Inflammatory macrophage treated with lipopolysaccharide for 1 hour (primary cell): Measurements from ENCODE around the gene MYO7B.
"Not testable (repeated sequence)": the region's sequence is repeated elsewhere in the genome, so short reads cannot be mapped to it uniquely, and the experiment has no call there.

Source experiments
- DNase-seq, 2 donors: peaks; one replicate each; pipeline ENCODE4 v3.0.0-alpha.2; 2020 to 2022

MYO7B gene

DNA sequence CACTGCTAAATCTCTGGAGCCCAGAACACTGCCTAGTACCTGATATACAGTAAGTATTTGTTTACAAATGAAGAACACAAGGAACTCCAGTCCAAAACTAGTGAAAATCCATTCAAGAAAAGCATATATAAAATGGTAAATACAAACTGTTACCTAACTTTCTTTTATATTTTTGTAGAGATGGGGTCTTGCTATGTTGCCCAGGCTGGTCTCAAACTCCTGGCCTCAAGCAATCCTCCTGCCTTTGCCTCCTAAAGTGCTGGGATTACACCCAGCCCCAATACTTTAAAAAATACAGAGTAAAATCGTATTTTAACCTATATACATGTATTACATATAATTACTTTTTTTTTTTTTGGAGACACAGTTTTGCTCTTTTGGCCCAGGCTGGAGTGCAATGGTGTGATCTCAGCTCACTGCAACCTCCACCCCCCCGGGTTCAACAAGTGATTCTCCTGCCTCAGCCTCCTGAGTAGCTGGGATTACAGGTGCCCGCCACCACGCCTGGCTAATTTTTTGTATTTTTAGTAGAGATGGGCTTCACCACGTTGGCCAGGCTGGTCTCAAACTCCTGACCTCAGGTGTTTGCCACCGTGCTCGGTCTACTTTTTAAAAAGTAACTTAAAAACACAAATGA, 11.2 kb upstream of the MYO7B start:
- not testable (repeated sequence) for DNase-seq

DNA sequence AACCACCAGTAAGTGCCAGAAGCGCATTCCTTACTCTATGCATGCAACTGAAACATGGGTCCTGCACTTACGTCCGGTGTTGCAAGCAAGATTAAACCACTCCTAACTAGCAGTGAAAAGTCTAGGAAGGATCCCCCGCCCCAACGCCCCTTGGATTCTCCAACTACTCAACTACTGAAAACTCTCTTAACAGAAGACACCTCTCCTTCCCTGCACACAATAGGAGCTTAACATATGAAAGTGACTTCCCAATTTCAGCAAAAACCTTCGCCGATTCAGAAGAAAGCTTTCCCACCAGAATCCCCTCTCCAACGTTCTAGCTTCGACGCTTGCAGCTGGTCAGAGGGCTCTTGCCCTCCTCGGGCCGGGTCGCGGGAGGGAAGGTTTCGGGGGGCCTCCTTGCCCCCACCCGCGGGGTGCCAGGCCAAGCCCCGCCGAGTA, 9.8 kb upstream of the MYO7B start:
- peak in 1 of 2 donors; percentile 22 for DNase-seq

DNA sequence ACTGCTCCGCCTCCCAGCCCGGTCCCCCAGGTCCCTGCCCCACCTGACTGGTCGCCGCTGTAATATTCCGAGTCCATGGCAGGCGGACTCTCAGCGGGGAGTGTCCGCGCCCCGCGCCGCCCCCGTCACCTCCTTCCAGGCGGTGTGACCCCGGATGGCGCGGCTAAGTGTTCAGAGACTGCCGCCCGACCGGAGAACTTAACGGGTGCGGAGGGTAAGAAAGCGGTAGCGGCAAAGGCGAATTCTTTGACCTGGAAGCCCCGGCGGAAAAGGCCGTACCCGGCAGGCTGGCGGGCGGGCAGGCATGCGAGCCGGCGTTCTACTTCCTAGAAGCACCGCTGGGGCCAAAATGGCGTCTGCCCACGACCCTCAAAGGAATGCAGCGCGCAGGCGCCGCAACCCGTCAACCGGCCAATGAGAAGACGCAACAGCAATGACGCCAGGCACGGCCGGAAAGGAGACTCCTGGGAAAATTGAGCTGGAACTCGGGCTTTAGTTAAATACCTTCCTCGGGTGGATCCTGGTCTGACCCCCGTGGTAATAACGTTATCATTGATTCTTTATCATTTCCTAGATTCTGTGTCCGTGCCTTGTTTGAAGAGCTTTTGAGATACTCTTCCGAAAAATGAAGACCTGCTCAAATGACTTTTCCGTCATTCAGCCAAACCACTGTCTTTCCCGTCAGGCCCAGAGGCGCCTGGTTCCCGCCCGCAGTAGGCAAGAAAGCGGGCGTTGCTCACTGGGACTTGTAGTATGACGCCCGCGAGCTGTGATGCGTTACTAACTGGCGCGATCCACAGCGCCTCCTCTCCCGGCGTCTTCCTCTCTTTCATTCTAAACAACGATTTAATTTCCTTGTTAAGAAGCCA, 9.1 kb upstream of the MYO7B start, which contains the start of gene IWS1:
Gene IWS1, minus strand, starts transcription at position 358 of the 869 bp plus-strand sequence. Its CDS starts 281 bp downstream, at position 77.
- peak; percentile 95 to 96 for DNase-seq

DNA sequence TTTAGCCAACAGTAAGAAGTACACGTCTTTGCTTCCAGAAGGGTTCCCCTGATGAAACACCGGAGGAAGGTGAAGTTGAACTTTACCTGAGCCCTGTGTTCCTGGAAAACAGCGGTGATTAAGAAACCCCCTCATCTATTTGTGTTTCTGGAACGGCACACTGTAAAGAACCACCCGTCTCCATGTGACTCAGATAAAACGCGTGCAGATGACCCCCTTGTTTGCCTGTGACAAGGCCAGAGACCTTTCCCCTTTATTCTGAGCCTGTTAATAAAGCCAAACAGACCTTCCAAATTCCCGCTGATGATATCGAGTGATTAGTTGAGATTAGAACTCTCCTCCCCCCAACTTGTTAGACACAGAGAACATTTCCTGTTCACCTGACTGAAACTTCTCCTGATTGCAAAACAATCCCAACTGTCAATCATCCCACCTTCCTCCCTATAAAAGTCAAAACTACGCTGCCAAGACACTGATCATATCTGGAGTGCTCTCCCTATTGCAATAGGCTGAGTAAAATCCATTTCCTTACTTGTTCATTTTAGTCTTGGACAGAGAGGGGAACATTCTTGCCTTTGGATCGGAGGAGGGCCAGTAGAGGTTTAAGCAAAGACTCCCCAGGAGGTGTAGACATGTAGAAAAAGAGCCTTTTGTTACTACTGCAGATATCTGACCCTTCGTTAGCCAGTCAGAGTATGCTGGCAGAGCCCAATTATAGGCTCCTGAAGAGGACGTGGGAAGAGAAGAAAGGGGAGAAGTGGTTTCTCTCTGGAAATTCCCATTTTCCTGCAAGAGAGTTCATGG, 8.3 kb upstream of the MYO7B start:
- peak in 1 of 2 donors; percentile 19 for DNase-seq

DNA sequence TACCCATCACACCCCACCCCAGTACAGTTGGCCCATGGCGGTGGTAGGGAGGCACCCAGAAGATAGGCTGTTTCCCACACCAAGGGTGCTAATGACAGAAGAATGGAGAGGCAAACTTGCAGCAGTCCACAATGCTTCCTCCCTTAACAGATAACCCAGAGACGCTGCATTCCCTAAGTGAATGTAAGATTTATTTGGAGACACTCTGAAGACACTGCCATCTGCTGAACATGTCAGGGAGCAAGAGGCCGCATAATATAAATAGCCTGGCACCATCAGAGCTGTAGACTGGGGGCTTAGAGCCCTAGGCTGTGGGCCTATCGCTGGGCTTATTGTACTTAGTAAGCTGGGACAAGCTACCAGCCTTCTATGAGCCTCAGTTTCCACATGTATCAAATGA, 7.0 kb upstream of the MYO7B start:
- DNase-seq, result no peak

DNA sequence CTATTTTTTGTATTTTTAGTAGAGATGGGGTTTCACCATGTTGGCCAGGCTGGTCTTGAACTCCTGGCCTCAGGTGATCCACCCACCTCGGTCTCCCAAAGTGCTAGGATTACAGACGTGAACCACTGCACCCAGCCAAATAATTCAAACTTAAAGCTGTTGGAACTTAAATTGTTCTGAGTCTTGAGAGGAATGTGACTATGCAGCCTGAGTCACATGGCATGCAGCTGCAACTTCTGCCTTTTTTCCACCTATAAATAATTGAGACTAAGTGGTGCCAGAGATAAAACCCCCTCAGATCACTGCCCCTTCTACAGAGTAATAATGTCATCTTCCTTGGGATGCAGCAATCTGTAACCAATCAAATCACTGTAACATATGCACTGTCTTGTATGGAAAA, 6.1 kb upstream of the MYO7B start:
- not testable (repeated sequence) for DNase-seq

DNA sequence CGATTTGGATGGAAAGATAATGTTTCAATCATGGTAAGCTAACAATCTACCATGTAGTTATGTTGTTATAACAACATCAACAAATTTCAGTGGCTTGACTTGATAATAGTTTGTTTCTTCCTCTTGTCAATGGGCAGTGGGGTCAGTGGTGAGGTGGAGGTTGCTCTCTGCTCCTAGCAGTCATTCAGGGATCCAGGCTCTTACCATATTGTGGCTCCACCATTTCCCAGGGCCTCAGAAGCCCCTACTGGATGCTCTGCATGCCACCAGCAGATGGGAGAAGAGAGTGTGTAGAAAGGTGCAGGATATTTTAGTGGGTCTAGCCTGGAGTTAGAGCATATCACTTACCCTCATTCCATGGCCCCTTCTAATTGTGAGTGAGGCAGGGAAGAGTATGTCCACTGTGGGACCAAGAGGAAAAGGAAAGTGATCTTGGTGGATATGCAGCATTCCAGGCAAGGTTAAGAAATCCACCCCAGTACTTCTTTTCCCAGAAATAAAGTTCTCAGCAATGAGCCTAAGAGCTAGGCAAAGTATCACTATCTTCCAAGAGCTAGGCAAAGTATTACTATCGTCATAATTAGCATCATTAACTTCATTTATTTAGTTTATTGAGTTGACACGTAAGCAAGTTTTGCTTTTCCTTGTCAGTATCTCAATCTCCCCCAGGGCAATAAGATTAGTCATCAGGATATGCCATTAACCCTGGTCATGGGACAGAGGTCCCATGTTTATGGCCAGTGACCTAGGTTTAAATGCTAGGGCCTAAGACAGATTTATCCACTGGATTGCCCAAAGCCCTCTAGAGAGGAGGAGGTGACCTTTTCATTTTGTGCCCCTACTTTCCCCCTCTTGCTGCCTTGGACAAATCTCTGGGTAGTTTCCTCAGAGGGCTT, 5.0 kb upstream of the MYO7B start:
- DNase-seq, result no peak

DNA sequence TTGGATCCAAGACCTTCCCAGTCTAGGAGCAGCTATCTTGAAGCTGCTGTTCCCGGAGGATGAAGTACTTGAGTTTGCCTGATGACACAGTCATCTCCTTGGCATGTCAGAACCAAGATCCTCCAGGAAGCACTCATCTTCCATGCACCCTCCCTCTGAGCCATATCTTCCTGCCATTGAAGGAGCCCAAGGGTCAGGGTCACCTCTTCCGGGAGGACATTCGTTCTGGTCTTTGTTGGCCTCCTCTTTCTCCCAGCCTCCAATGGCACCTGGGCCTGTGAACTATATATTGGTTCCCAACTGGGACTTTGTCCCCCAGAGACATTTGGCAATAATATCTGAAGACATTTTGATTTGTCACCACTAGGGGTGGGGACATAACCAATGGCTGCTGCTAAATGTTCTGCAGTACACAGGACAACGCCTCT, 4.2 kb upstream of the MYO7B start:
- no peak for DNase-seq

DNA sequence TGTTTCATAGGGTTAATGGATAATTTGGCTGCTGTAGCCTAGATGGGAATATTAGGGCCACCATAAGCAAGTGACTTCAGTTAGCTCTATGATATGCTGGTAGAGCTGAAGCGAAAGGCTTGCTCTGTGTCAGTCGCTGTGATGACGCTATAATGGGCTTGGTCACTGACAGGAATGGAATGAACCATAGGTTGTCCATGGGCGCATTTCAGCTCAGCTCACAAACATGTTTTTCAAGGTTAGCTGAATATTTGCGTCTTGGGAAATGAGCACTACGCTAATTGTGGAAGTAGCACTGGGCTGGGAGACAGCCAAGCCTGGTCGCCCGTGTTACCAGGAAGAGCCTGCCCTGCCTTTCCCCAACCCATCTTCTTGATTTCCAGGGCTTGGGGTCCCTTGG, 3.2 kb upstream of the MYO7B start:
- no peak for DNase-seq

DNA sequence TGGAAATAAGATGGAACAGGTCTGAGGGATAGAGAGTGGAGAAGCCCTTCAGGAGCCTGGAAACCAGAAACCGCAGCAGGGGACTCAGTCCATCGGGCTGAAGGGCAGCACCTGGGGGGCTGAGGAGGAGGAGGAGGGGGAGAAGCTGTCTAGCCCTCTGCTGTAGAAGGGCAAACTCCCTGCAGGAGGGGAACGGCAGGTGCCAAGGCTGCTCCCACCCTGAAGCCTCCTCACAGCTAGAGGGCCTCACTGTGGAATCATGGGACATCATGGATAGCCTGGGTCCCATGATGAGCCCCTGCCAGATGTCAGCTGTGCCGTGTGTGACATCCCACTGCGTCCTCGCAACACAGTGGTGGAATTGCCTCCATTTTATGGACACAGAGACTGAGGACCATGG, 435 bp downstream of the MYO7B start:
- DNase-seq, result no peak

DNA sequence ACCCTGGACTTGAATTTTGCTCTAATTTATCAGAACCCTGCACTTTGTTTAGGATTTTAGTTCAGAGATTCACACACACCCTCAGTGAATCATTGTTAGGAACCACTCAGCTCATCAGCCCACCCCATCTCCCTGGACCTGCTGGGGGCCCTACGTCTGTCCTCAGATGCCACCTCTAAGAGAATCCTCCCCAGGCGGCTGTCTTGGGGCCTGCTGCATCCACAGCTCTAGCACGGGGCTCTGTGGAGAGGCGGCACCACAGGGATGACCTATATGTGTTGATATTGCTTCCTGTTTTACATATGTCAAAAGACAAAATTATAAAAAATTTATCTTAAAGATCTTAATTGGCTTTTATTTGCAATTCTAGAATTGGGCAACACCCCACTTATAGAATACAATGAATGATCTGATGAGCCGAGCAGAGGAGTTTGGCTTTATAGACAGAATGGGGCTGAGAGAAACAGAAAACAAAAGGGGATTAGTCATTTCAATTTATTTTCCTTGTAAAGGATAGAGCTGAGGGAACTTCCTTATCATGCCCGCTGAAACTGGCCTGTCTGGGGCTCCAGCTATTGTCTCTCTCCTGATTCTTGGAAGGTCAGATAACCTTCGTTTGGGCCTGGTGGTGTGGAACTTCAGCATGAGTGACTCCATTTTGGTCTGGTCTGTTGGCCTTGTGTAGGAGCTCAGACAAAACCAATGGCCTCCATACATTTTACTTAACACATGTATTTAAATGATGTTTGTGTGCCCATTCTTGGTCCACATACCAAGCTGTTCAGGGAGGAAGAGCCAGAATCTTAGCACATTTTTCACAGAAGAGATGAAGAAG, 1.4 kb downstream of the MYO7B start:
- DNase-seq, result no peak

DNA sequence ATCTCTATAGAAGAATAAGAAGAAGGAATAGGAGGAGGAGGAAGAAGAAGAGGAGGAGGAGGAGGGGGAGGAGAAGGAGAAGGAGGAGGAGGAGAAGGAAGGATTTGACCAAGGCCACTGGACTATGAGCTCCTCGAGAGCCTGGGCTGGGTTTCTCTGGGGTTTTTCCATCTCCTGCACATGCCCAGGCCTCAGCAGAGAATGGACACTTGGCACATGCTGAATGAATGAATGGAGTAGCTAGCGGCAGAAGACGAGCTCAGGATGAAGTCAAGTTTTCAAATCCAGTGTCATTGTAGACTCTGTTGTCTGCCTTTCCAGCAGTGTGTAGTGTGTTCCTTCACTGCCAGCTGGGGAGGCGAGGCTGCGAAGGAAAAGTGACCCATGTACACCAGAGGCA, 2.2 kb downstream of the MYO7B start:
- no peak for DNase-seq

DNA sequence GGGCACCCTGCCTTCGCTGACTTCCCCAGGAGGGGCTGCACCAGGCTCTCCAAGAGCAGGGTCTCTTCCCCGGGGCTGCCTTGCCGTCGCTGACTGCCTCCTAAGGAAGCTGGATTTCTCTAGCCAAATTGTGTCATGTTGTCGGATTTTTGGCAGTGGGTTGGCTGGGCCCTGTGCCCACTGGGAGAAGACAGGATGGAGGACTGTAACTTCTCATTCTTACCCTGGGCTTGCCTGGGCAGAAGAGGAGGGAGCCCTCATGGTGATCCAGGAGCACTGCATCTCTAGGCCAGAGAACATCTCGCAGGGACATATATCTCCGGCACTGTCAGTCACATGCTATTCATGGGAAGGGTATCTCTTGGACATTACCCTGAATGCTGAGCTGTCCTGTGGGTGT, 6.3 kb downstream of the MYO7B start:
- DNase-seq, result no peak

DNA sequence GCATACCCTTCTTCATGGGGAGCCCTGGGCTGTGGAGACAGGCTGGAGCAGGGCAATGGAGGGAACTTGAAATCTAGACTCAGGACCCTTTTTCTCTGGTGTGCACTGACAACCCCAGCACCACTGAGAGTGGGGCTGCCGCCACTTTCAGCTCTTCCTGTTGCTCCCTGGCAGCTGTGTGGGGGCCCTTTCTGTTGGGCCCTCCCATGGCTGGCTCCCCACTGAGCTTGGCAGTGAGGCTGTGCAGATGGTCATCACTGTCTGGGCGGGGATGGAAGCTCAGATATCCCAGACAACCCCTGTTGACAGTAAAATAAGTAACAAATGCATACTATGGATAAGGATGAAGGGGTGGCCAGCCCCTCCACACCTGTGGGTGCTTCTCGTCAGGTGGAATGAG, 6.7 kb downstream of the MYO7B start:
- DNase-seq, result no peak

DNA sequence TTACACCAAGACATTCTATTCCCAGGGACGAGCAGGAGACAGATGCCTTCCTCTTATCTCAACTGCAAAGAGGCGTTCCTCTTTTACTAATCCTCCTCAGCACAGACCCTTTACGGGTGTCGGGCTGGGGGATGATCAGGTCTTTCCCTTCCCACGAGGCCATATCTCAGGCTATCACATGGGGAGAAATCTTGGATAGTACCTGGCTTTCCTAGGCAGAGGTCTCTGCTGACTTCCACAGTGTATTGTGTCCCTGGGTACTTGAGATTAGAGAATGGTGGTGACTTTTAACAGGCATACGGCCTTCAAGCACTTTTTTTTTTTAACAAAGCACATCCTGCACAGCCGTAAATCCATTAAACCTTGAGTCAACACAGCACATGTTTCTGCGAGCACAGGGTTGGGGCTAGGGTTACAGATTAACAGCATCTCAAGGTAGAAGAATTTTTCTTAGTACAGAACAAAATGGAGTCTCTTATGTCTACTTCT, 7.6 kb downstream of the MYO7B start:
- DNase-seq, result not testable (repeated sequence)

DNA sequence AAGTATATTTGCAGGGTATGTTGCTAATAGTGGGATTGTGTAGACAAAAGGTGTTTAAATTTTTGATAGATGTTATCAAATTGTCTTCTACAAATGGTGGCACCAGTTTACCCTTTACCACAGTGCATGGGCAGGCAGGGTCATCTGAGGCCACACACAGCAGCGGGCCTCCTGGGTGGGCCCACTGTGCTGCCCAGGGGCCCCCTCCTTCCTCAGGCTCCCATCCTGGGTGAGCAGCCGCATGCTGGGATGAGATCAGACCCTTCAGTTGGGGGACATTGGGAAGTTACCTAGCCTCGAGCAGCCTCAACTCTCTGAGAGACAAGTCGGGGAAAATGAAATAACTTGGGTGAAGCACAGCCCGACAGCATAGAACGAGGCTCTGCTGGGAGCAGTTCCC, 9.7 kb downstream of the MYO7B start:
- DNase-seq, result no peak

DNA sequence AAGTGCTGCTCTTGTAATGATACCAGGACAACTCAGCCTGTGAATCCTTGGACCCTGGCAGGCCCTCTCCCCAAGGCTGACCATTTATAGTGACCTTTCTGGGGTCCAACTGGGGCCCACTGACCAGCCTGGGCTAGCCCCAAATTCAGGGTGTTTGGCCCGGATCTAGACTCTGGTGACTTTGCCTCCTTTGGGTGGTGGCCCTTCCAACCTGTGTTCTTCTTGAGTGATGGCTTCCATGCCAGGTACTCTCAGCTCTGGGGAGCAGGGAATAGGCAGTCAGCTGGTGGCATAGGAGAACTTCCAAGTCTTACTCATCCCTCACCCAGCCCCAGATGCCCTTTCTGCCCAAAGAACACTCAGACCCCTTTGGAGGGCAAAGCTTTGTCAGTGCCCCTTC, 10.3 kb downstream of the MYO7B start:
- no peak for DNase-seq

DNA sequence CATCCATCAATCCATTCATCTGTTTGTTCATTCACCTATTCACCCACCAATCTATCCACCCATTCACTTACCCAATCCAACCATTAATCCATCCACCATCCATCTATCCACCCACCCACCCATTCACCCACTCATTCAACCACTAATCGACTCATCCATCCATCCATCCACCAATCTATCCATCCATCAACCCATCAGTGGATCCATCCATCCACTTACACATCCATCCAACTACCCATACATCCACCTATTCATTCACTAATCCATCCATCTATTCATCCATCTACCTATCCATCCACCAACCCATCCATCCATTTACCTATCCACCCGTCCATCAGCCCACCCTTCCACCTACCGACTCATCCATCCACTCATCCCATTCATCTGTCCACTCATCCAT, 11.3 kb downstream of the MYO7B start:
- no peak for DNase-seq

DNA sequence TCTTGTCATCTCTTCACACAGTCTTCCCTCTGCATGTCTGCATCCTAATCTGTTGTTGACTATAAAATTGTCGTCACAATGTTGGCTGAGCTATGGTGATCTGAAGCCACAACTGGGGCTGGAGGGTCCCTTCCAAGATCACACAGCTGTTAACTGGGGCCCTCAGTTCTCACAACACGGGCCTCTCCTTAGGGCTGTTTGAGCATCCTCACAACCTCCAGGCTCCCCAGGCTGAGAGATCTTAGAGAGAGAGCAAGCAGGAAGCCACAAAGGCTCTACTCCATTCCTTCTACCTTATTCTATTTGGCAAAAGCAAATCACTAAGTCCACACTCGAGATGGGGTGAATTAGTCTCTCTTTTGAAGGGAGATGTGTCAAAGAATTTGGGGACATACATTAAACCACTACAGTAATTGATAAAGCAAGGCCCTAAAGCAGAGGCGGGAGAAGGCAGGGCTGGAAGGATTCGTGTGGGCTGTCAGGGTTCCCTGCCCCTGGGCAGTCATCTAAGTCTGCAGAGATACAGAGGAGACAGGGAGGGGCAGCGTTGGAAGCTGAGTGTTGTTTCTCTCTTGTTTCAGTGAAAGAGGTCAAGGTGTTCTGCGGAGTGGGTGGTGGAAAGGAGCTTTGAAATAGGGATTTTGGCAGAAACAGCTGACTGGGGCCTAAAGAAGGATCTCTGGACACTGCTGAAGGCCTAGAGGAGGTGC, 15.9 kb downstream of the MYO7B start:
- DNase-seq, result no peak

DNA sequence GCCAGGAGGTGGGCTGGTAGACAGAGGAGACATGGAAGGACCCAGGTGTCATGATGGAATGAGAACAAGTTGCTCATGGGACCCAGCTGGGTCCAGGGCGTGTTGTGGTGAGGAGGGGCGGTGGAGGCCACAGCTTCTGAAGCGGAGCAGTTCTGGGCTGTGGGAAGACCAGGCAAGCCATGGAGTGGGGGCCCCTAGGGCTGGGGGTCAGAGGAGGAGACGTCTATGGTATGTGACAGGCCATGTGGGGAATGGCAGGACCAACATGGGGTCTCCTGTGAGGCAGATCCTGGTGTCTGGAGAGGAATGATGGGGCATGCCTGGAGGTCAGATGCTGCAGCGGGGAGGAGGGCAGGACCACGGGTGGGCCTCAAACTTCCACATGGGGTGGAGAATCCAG, 16.9 kb downstream of the MYO7B start:
- DNase-seq, result no peak

DNA sequence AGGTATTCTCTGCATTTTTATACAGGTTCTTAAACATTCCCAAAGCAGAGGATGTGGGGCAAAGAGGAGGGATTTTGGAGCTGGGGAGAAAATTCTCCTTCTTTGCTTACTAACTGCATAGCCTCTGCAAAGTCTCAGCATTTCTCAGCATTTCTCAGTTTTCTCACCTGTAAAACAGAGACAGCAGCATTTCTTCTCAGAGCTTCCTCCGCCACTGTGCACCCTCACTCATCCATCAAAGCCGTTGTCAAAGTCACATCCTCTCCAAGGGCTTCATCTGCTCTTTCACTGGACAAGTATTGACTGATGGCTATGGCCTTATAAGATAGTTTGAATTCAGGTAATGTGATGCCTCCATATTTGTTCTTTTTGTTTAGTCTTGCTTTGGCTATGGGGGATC, 17.4 kb downstream of the MYO7B start:
- no peak for DNase-seq
